Caco-2 (cell line): Measurements from ENCODE around the gene RNF175. TPM values are rescaled to one million over a fixed set of nuclear protein-coding genes. Genes with fewer than 3 reads are reported as not detected.

ENCODE experiments used
- BruUV-seq: library from RNA; stranded (reverse); fragments of 400-500 nt; replicated peaks from 2 replicates; lab custom pipeline; 2021; lab: Mats Ljungman, UMichigan
- CTCF ChIA-PET: fragments of 300-600 bp; sonication (Branson Sonifier 250); formaldehyde crosslinking; loops from one replicate; lab custom pipeline; 2022; ENCODE audit warnings: antibody characterized with exemption; lab: Charles Lee
- POLR2A ChIA-PET: fragments of 300-600 bp; sonication (Branson Sonifier 250); formaldehyde crosslinking; loops from one replicate; lab custom pipeline; 2022; ENCODE audit warnings: antibody characterized with exemption; lab: Charles Lee
- DNase-seq, 2 experiments: peaks; one replicate each; pipeline versions ENCODE4 v3.0.0 to v3.0.0-alpha.2; 2020 to 2022
- H3K27me3 ChIP-seq: replicated peaks from 2 replicates; pipeline ENCODE4 v1.6.0; 2011; ENCODE audit warnings: low read length; ENCODE audit not compliant: control insufficient read depth, insufficient read depth
- H3K36me3 ChIP-seq: 2 replicates; pipeline ENCODE4 v1.5.1; 2011; ENCODE audit warnings: low read length; ENCODE audit not compliant: control insufficient read depth, insufficient read depth
- H3K4me1 ChIP-seq: fragments of 250-450 bp; sonication (Bioruptor Pico); 2 replicates; pipeline ENCODE4 v1.5.1; 2020; ENCODE audit warnings: mild to moderate bottlenecking
- H3K4me3 ChIP-seq: 2 replicates; pipeline ENCODE4 v1.5.1; 2011; ENCODE audit warnings: low read depth, mild to moderate bottlenecking, control low read depth, low read length
- H3K9me3 ChIP-seq: fragments of 250-450 bp; sonication (Bioruptor Pico); 2 replicates; pipeline ENCODE4 v1.5.1; 2020; ENCODE audit warnings: mild to moderate bottlenecking, moderate library complexity
- H3K27ac Mint-ChIP-seq: one replicate; pipeline ENCODE4 v1.8.0; 2022; ENCODE audit warnings: mixed read lengths; ENCODE audit not compliant: unreplicated experiment
- H3K27me3 Mint-ChIP-seq: one replicate; pipeline ENCODE4 v1.8.0; 2022; ENCODE audit warnings: mixed read lengths; ENCODE audit not compliant: insufficient read depth, unreplicated experiment
- H3K36me3 Mint-ChIP-seq: one replicate; pipeline ENCODE4 v1.8.0; 2022; ENCODE audit warnings: mild to moderate bottlenecking, mixed read lengths; ENCODE audit not compliant: insufficient read depth, unreplicated experiment
- H3K4me1 Mint-ChIP-seq: one replicate; pipeline ENCODE4 v1.8.0; 2022; ENCODE audit warnings: low read depth, mixed read lengths; ENCODE audit not compliant: unreplicated experiment
- H3K4me3 Mint-ChIP-seq: one replicate; pipeline ENCODE4 v1.8.0; 2022; ENCODE audit warnings: mild to moderate bottlenecking, moderate library complexity, mixed read lengths; ENCODE audit not compliant: unreplicated experiment
- H3K9me3 Mint-ChIP-seq: one replicate; pipeline ENCODE4 v1.8.0; 2022; ENCODE audit warnings: mixed read lengths; ENCODE audit not compliant: unreplicated experiment
- intact Hi-C: fragments of 100-400 bp; cut with micrococcal nuclease; formaldehyde crosslinking; loops from one replicate; pipeline ENCODE4 v1.10.0; 2022; ENCODE audit not compliant: unreplicated experiment
- total RNA-seq: library from RNA; stranded (reverse); gene quantifications from 2 replicates; pipeline ENCODE4 v1.2.3, GENCODE V29; 2022
- TF ChIP-seq, protein P1 (sequence below), 2 experiments: fragments of 200-600 bp in 1 of 2; IDR thresholded peaks; 1 replicate in 1 of 2; 2 replicates in 1 of 2; pipeline versions ENCODE4 v1.5.1 to v1.8.0; 2011 to 2022; ENCODE audit warnings: antibody characterized with exemption in 1 of 2, control low read depth in 1 of 2, inconsistent platforms in 1 of 2, low read depth in 1 of 2, low read length in 1 of 2, mild to moderate bottlenecking in 1 of 2, moderate library complexity in 1 of 2; ENCODE audit not compliant: insufficient read depth in 1 of 2, severe bottlenecking in 1 of 2, unreplicated experiment in 1 of 2

Gene RNF175
- total RNA-seq, 1 experiment from 2014 or later = not detected

DNA sequence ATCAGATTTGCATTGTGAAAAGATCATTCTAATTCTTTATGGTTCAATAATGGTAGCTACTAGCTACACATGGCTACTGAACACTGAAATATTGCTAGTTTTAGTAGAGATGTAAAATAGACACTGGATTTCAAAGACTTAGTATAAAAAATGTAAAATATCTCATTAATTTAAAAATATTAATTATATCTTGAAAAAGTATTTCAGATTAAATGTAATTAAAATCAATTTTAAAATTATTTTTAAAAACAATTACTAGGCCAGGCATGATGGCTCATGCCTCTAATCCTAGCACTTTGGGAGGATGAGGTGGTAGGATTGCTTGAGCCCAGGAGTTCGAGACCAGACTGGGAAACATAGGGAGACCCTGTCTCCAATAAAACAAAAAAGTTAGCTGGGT, 96.2 kb downstream of the RNF175 start:
- Mint-ChIP-seq H3K36me3 (no peaks in the 10 kb centered on the region), H3K4me1 (peaks cover 9% of the 10 kb centered on the region), H3K27ac (no peak overlapping the region), H3K4me3 (no peak overlapping the region), H3K9me3 (peaks cover 34% of the 10 kb centered on the region), H3K27me3 (no peaks in the 10 kb centered on the region)
- POLR2A ChIA-PET = no interaction called here
- H3K9me3 ChIP-seq = 0 out of 2 replicates have a peak, but pooled peaks cover 6% of the 10 kb centered on the region
- CTCF ChIA-PET = no interaction called here
- no TSS peak for BruUV-seq
- H3K4me1 ChIP-seq = peaks cover 16% of the 10 kb centered on the region
- no peaks in the 10 kb centered on the region for H3K27me3 ChIP-seq
- TF ChIP-seq, protein P1, sequence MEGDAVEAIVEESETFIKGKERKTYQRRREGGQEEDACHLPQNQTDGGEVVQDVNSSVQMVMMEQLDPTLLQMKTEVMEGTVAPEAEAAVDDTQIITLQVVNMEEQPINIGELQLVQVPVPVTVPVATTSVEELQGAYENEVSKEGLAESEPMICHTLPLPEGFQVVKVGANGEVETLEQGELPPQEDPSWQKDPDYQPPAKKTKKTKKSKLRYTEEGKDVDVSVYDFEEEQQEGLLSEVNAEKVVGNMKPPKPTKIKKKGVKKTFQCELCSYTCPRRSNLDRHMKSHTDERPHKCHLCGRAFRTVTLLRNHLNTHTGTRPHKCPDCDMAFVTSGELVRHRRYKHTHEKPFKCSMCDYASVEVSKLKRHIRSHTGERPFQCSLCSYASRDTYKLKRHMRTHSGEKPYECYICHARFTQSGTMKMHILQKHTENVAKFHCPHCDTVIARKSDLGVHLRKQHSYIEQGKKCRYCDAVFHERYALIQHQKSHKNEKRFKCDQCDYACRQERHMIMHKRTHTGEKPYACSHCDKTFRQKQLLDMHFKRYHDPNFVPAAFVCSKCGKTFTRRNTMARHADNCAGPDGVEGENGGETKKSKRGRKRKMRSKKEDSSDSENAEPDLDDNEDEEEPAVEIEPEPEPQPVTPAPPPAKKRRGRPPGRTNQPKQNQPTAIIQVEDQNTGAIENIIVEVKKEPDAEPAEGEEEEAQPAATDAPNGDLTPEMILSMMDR (IDR thresholded peaks at IDR 0.05; ENCODE audit: insufficient read depth in 1 of 2, low read depth in 1 of 2, low read length in 1 of 2, severe bottlenecking in 1 of 2, unreplicated experiment in 1 of 2) = no peak
- no peak overlapping the region for H3K4me3 ChIP-seq
- intact Hi-C loops = no loop called here
- no peaks in the 10 kb centered on the region for H3K36me3 ChIP-seq
- DNase-seq = no peak

DNA sequence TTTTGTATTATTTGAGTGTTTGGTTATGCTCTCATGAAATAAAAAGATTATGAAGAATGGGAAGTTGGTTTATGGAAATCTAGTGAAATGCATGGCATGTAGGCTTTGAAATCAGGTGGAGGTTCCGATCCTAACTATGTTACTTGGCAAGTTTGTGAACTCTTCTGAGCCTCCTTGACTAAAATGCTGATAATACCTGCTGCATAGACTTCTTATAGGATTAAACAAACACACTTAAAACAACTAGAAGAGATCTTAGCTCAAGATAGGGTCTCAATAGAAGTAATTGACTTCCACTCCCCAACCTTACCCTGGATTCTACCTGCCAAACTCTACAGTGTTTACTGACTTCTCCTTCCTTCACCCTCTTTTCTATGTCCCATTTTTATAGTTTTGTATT, 97.9 kb downstream of the RNF175 start:
- 0 out of 2 replicates have a peak, but pooled peaks cover 6% of the 10 kb centered on the region for H3K9me3 ChIP-seq
- ChIA-PET POLR2A (no interaction called here), CTCF (no interaction called here)
- H3K4me3 Mint-ChIP-seq = no peak overlapping the region
- no peak overlapping the region for H3K27ac Mint-ChIP-seq
- no peaks in the 10 kb centered on the region for H3K36me3 Mint-ChIP-seq
- no peaks in the 10 kb centered on the region for H3K27me3 Mint-ChIP-seq
- intact Hi-C loops = loop anchor here (2.0 kb wide), 1 partner anchor 61 kb away; no protein-coding TSS in a partner anchor
- H3K4me1 Mint-ChIP-seq = peaks cover 5% of the 10 kb centered on the region
- no peaks in the 10 kb centered on the region for H3K27me3 ChIP-seq
- BruUV-seq = no TSS peak
- peaks cover 21% of the 10 kb centered on the region for H3K9me3 Mint-ChIP-seq
- peaks cover 13% of the 10 kb centered on the region for H3K4me1 ChIP-seq
- TF ChIP-seq, protein P1 (IDR thresholded peaks at IDR 0.05; ENCODE audit: insufficient read depth in 1 of 2, low read depth in 1 of 2, low read length in 1 of 2, severe bottlenecking in 1 of 2, unreplicated experiment in 1 of 2) = no peak
- DNase-seq = no peak
- H3K4me3 ChIP-seq = no peak overlapping the region
- no peaks in the 10 kb centered on the region for H3K36me3 ChIP-seq

DNA sequence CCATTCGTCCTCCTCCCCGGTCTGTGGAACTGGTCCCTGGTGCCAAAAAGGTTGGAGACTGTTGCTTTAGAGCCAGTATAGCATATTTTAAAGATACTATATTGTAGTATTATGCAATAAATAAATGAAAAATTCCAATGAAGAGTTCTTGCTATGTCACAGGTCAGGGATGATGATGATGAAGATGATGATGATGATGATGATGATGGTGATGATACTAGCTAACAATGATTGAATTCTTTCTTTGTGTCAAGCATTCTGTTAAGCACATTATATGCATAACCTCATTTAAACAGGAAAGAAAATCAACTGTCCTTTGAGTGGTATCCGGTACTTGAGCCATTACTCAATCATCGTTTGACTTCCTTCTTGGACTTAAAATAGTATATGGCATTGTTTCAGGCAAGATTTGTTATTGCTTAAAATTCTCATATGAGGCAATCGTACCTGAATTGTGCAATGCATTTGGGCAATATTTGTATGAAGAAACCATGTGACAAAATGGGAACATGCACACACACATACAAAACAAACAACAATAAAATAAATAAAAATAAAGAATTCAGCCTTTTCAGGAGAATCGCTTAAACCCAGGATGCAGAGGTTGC, 98.5 kb downstream of the RNF175 start:
- Mint-ChIP-seq H3K27ac (no peak overlapping the region), H3K36me3 (no peaks in the 10 kb centered on the region), H3K4me3 (no peak overlapping the region), H3K4me1 (no peaks in the 10 kb centered on the region), H3K9me3 (peaks cover 18% of the 10 kb centered on the region), H3K27me3 (peaks cover 3% of the 10 kb centered on the region)
- Histone ChIP-seq H3K9me3 (0 out of 2 replicates have a peak, but pooled peaks cover 5% of the 10 kb centered on the region), H3K4me3 (no peak overlapping the region), H3K36me3 (no peaks in the 10 kb centered on the region), H3K4me1 (peaks cover 7% of the 10 kb centered on the region), H3K27me3 (no peaks in the 10 kb centered on the region)
- ChIA-PET POLR2A (no interaction called here), CTCF (no interaction called here)
- intact Hi-C loops = loop anchor here (2.0 kb wide), 1 partner anchor 61 kb away; no protein-coding TSS in a partner anchor
- no TSS peak for BruUV-seq
- TF ChIP-seq, protein P1 (IDR thresholded peaks at IDR 0.05; ENCODE audit: insufficient read depth in 1 of 2, low read depth in 1 of 2, low read length in 1 of 2, severe bottlenecking in 1 of 2, unreplicated experiment in 1 of 2) = no peak
- DNase-seq = no peak

Other genes starting within 250 kb of the RNF175 start
- gene TLR2, start 75.7 kb downstream of the RNF175 start, total RNA-seq = 7.8 and 11.0 TPM in 2 replicates
- gene SFRP2, start 29.1 kb upstream of the RNF175 start, total RNA-seq = not detected in 2 replicates